CD4-positive, CD25-positive, alpha-beta regulatory T cell (primary cell): ENCODE measurements around the gene MYORG. TPM values are rescaled to one million over a fixed set of nuclear protein-coding genes. Genes with fewer than 3 reads are reported as not detected.

Source experiments
- ATAC-seq, 2 donors: fragments of 150-1000 bp; cut with Tn5 transposase; one replicate each; pipeline ENCODE4 v1.10.0; 2021; ENCODE audit warnings: low read depth in 2 of 2, moderate number of reproducible peaks in 2 of 2, moderate library complexity in 1 of 2
- DNase-seq, 3 donors: peaks; one replicate each; pipeline versions ENCODE4 v3.0.0 to v3.0.0-alpha.2; 2012 to 2022; ENCODE audit warnings: mixed read lengths in 1 of 3
- H3K27ac ChIP-seq: one replicate; pipeline ENCODE4 v1.7.0; 2013; ENCODE audit warnings: mild to moderate bottlenecking, low read length; ENCODE audit not compliant: insufficient read depth, poor library complexity, severe bottlenecking
- H3K27me3 ChIP-seq: one replicate; pipeline ENCODE4 v1.7.0; 2013; ENCODE audit warnings: low read length; ENCODE audit not compliant: control insufficient read depth, insufficient read depth
- H3K36me3 ChIP-seq: one replicate; pipeline ENCODE4 v1.7.0; 2013; ENCODE audit warnings: mild to moderate bottlenecking, low read length, moderate library complexity; ENCODE audit not compliant: control insufficient read depth, insufficient read depth
- H3K4me1 ChIP-seq: 2 replicates; pipeline ENCODE4 v1.7.0; 2013; ENCODE audit warnings: mild to moderate bottlenecking, low read length; ENCODE audit not compliant: insufficient read depth, control insufficient read depth, poor library complexity, severe bottlenecking
- H3K4me3 ChIP-seq: one replicate; pipeline ENCODE4 v1.7.0; 2013; ENCODE audit warnings: low read depth, mild to moderate bottlenecking, low read length, moderate library complexity
- H3K9me3 ChIP-seq, 2 experiments: 1 replicate in 1 of 2; 2 replicates in 1 of 2; pipeline ENCODE4 v1.7.0; 2013; ENCODE audit warnings: low read length in 2 of 2, mild to moderate bottlenecking in 1 of 2, moderate library complexity in 1 of 2; ENCODE audit not compliant: control insufficient read depth in 2 of 2
- H3K27ac Mint-ChIP-seq, 3 donors: one replicate each; pipeline ENCODE4 v1.8.0; 2020 to 2022; ENCODE audit warnings: mild to moderate bottlenecking in 3 of 3, mixed read lengths in 3 of 3, moderate library complexity in 2 of 3
- H3K27me3 Mint-ChIP-seq: one replicate; pipeline ENCODE4 v1.8.0; 2022; ENCODE audit warnings: mild to moderate bottlenecking, mixed read lengths
- H3K36me3 Mint-ChIP-seq: one replicate; pipeline ENCODE4 v1.8.0; 2020; ENCODE audit warnings: mixed read lengths
- H3K4me1 Mint-ChIP-seq, 4 donors: one replicate each; pipeline ENCODE4 v1.8.0; 2020 to 2022; ENCODE audit warnings: mixed read lengths in 4 of 4, mild to moderate bottlenecking in 1 of 4
- H3K4me3 Mint-ChIP-seq, 4 donors: one replicate each; pipeline ENCODE4 v1.8.0; 2020 to 2022; ENCODE audit warnings: mild to moderate bottlenecking in 4 of 4, mixed read lengths in 4 of 4, moderate library complexity in 3 of 4
- H3K9me3 Mint-ChIP-seq, 7 donors: one replicate each; pipeline ENCODE4 v1.8.0; 2020 to 2022; ENCODE audit warnings: mixed read lengths in 7 of 7, mild to moderate bottlenecking in 3 of 7, moderate library complexity in 2 of 7
- polyA plus RNA-seq, 4 donors: library from polyadenylated mRNA; unstranded; fragments of 300-500 nt; fragmentation: Illumina TruSeq; gene quantifications; one replicate each; pipeline ENCODE4 v1.2.3, GENCODE V29; 2021
- total RNA-seq: library from RNA; stranded (reverse); gene quantifications from one replicate; pipeline ENCODE4 v1.2.3, GENCODE V29; 2022

The MYORG gene
- total RNA-seq: 0.64 TPM
- polyA plus RNA-seq: under 1 TPM; 0.05 to 0.35 (median 0.29) TPM

GRCh38 chr9:34376596-34377403 is at the start of gene MYORG:
Gene MYORG, minus strand, starts transcription at chr9:34376898. Its CDS starts 3,955 bp downstream, at chr9:34372943.
- Mint-ChIP-seq H3K27ac (peak within 1 kb of the TSS in 2 of 3 donors; percentile 84), H3K9me3 (peaks cover 0 to 2% (median 0%) of the 10 kb centered on the region in 7 donors), H3K4me1 (peaks cover 8 to 59% (median 30%) of the 10 kb centered on the region in 4 donors), H3K36me3 (peaks cover 5% of the 10 kb centered on the region), H3K27me3 (no peaks in the 10 kb centered on the region), H3K4me3 (peak within 1 kb of the TSS; percentile 88 to 95 (median 92))
- peak within 1 kb of the TSS; percentile 81 for H3K4me3 ChIP-seq
- H3K36me3 ChIP-seq: no peaks in the 10 kb centered on the region
- H3K27me3 ChIP-seq: no peaks in the 10 kb centered on the region
- H3K4me1 ChIP-seq: peaks cover 43% of the 10 kb centered on the region
- DNase-seq (peak; percentile 95 to 99 (median 97)), ATAC-seq (peak; percentile 82 to 84)
- H3K9me3 ChIP-seq: no peaks in the 10 kb centered on the region
- peak within 1 kb of the TSS; percentile 57 for H3K27ac ChIP-seq

- Mint-ChIP-seq H3K4me1 (no peaks in the 10 kb centered on the region), H3K4me3 (no peak overlapping the region), H3K36me3 (peaks cover 4% of the 10 kb centered on the region), H3K27ac (peak overlapping the region in 1 of 3 donors; percentile 84), H3K9me3 (no peaks in the 10 kb centered on the region), H3K27me3 (no peaks in the 10 kb centered on the region)
- Histone ChIP-seq H3K4me3 (no peak overlapping the region), H3K36me3 (no peaks in the 10 kb centered on the region), H3K9me3 (no peaks in the 10 kb centered on the region), H3K27ac (no peak overlapping the region), H3K4me1 (no peaks in the 10 kb centered on the region), H3K27me3 (no peaks in the 10 kb centered on the region)
- no peak for DNase-seq
- no peak for ATAC-seq
Observed at GRCh38 chr9:34419716-34420504, 43.2 kb upstream of the MYORG start.

- no peak for ATAC-seq
- H3K27me3 ChIP-seq: no peaks in the 10 kb centered on the region
- H3K36me3 ChIP-seq: no peaks in the 10 kb centered on the region
- no peak overlapping the region for H3K4me3 ChIP-seq
- H3K36me3 Mint-ChIP-seq: peaks cover 5% of the 10 kb centered on the region
- no peak for DNase-seq
- no peaks in the 10 kb centered on the region for H3K27me3 Mint-ChIP-seq
- H3K4me1 Mint-ChIP-seq: no peaks in the 10 kb centered on the region
- H3K9me3 ChIP-seq: no peaks in the 10 kb centered on the region
- no peaks in the 10 kb centered on the region for H3K9me3 Mint-ChIP-seq
- H3K4me3 Mint-ChIP-seq: no peak overlapping the region
- H3K27ac Mint-ChIP-seq: no peak overlapping the region
- H3K4me1 ChIP-seq: no peaks in the 10 kb centered on the region
- no peak overlapping the region for H3K27ac ChIP-seq
Observed at GRCh38 chr9:34417734-34418133, 41.0 kb upstream of the MYORG start.

- DNase-seq (peak in 2 of 3 donors; percentile 4 to 39), ATAC-seq (no peak)
- H3K4me1 Mint-ChIP-seq: no peaks in the 10 kb centered on the region
- Histone ChIP-seq H3K9me3 (no peaks in the 10 kb centered on the region), H3K36me3 (no peaks in the 10 kb centered on the region), H3K27ac (no peak overlapping the region), H3K4me1 (no peaks in the 10 kb centered on the region), H3K27me3 (no peaks in the 10 kb centered on the region), H3K4me3 (no peak overlapping the region)
- no peak overlapping the region for H3K27ac Mint-ChIP-seq
- H3K9me3 Mint-ChIP-seq: no peaks in the 10 kb centered on the region
- H3K4me3 Mint-ChIP-seq: no peak overlapping the region
- no peaks in the 10 kb centered on the region for H3K27me3 Mint-ChIP-seq
- peaks cover 7% of the 10 kb centered on the region for H3K36me3 Mint-ChIP-seq
Observed at GRCh38 chr9:34413231-34413852, 36.6 kb upstream of the MYORG start.

- Mint-ChIP-seq H3K27ac (peak overlapping the region in 1 of 3 donors; percentile 17), H3K4me3 (no peak overlapping the region), H3K4me1 (no peaks in the 10 kb centered on the region), H3K27me3 (no peaks in the 10 kb centered on the region), H3K9me3 (no peaks in the 10 kb centered on the region), H3K36me3 (peaks cover 7% of the 10 kb centered on the region)
- H3K9me3 ChIP-seq: no peaks in the 10 kb centered on the region
- H3K27ac ChIP-seq: no peak overlapping the region
- no peaks in the 10 kb centered on the region for H3K27me3 ChIP-seq
- no peak for DNase-seq
- no peaks in the 10 kb centered on the region for H3K4me1 ChIP-seq
- ATAC-seq: no peak
- H3K4me3 ChIP-seq: no peak overlapping the region
- H3K36me3 ChIP-seq: no peaks in the 10 kb centered on the region
Observed at GRCh38 chr9:34412336-34412735, 35.6 kb upstream of the MYORG start.

GRCh38 chr9:34409154-34409553 is 32.5 kb upstream of the MYORG start:
- Histone ChIP-seq H3K27me3 (no peaks in the 10 kb centered on the region), H3K4me1 (no peaks in the 10 kb centered on the region), H3K4me3 (no peak overlapping the region), H3K27ac (no peak overlapping the region), H3K9me3 (no peaks in the 10 kb centered on the region), H3K36me3 (no peaks in the 10 kb centered on the region)
- Mint-ChIP-seq H3K9me3 (no peaks in the 10 kb centered on the region), H3K27ac (no peak overlapping the region), H3K36me3 (peaks cover 3% of the 10 kb centered on the region), H3K27me3 (no peaks in the 10 kb centered on the region), H3K4me1 (no peaks in the 10 kb centered on the region), H3K4me3 (no peak overlapping the region)
- no peak for DNase-seq
- no peak for ATAC-seq

GRCh38 chr9:34408173-34408572 is 31.5 kb upstream of the MYORG start:
- DNase-seq (no peak), ATAC-seq (no peak)
- H3K27me3 Mint-ChIP-seq: no peaks in the 10 kb centered on the region
- H3K27ac ChIP-seq: no peak overlapping the region
- H3K4me3 ChIP-seq: no peak overlapping the region
- no peaks in the 10 kb centered on the region for H3K36me3 ChIP-seq
- H3K27ac Mint-ChIP-seq: no peak overlapping the region
- peaks cover 3% of the 10 kb centered on the region for H3K36me3 Mint-ChIP-seq
- no peaks in the 10 kb centered on the region for H3K4me1 ChIP-seq
- H3K9me3 Mint-ChIP-seq: no peaks in the 10 kb centered on the region
- no peak overlapping the region for H3K4me3 Mint-ChIP-seq
- no peaks in the 10 kb centered on the region for H3K9me3 ChIP-seq
- no peaks in the 10 kb centered on the region for H3K27me3 ChIP-seq
- peaks cover 0 to 6% (median 0%) of the 10 kb centered on the region in 4 donors for H3K4me1 Mint-ChIP-seq
